ENCODE data around the gene SMIM8.

The SMIM8 gene

DNA sequence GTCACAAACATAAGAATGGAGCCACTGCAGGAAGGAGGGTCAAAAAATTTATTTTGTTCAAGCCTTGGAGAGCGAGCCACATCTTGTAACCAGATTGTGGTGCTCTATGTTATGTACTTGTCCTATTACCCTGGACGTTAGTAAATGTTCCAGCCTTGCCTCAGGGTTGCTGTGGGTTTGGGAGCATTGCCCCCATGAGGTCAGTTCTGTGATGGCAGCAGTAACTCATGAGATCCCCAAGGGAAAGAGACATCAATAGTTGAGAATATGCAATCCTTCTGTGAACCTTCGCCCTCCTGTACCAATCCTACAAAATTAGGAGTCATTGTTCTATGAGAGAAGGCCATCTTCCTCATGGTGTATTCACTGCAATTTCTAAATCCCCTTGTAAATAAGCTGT is 68.9 kb downstream of the SMIM8 start:
- DNase-seq (ENCODE audit: low read depth), result no peak
